HEK293T (cell line): ENCODE results near the gene SMURF1.

Source experiments
- FOXM1 ChIP-seq: fragments of 450-650 bp; IDR thresholded peaks from 2 replicates; pipeline ENCODE4 v1.6.1; 2017; ENCODE audit warnings: mild to moderate bottlenecking, borderline replicate concordance
- LEF1 ChIP-seq: fragments of 450-650 bp; IDR thresholded peaks from 2 replicates; pipeline ENCODE4 v1.6.1; 2017; ENCODE audit warnings: mild to moderate bottlenecking, borderline replicate concordance
- NFRKB ChIP-seq: fragments of 450-650 bp; IDR thresholded peaks from 2 replicates; pipeline ENCODE4 v1.6.1; 2016; ENCODE audit warnings: mild to moderate bottlenecking, moderate library complexity

DNA sequence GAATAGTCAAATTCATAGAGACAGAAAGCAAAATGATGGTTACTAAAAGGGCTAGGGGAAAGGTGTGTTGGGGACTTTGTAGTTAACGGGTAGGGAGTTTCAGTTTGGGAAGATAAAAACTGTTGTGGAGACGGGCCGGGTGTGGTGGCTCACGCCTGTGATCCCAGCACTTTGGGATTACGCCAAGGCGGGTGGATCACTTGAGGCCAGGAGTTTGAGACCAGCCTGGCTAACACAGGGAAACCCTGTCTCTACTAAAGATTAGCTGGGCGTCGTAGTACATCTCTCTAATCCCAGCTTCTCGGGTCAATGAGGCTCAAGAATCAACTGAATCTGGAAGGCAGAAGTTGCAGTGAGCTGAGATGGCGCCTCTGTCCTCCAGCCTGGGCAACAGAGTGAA is 33.3 kb upstream of the SMURF1 start:
- no peak for TF ChIP-seq FOXM1
- no peak for TF ChIP-seq LEF1
- TF ChIP-seq NFRKB: no peak
